HCT116 (cell line): Measurements from ENCODE around the gene CFAP92. TPM values are rescaled to one million over a fixed set of nuclear protein-coding genes. Genes with fewer than 3 reads are reported as not detected.

Experiments used
- ATAC-seq: fragments of 200-7000 bp; cut with Tn5 transposase; 2 replicates; pipeline ENCODE4 v1.9.1; 2020; ENCODE audit warnings: mild to moderate bottlenecking, moderate library complexity
- BruUV-seq: library from RNA; stranded (reverse); fragments of 400-500 nt; replicated peaks from 2 replicates; lab custom pipeline; 2021; lab: Mats Ljungman, UMichigan
- CTCF ChIA-PET: fragments of 300-600 bp; sonication (Branson Sonifier 250); formaldehyde crosslinking; loops from one replicate; lab custom pipeline; 2021; ENCODE audit warnings: antibody characterized with exemption; lab: Charles Lee
- POLR2A ChIA-PET: fragments of 300-600, 350-600 bp; sonication (Branson Sonifier 250); formaldehyde crosslinking; loops from one replicate; lab custom pipeline; 2021; ENCODE audit warnings: antibody characterized with exemption; lab: Charles Lee
- RAD21 ChIA-PET, 2 experiments: fragments of 300-600 bp; sonication (Branson Sonifier 250); formaldehyde crosslinking; loops; one replicate each; lab custom pipeline; 2023; ENCODE audit warnings: low total read pairs in 2 of 2; ENCODE audit not compliant: uncharacterized antibody in 2 of 2, unreplicated experiment in 2 of 2, low non-redundant PET in 1 of 2; lab: Charles Lee
- DNase-seq: peaks from one replicate; pipeline ENCODE4 v3.0.0-alpha.2; 2010; ENCODE audit warnings: low read depth, low spot score
- H2AFZ ChIP-seq: fragments of 200-600 bp; shearing (Covaris generic), sonication (generic); 2 replicates; pipeline ENCODE4 v1.6.1; 2017; ENCODE audit warnings: low read depth, mixed run types, mixed read lengths, antibody characterized with exemption, low read length; ENCODE audit not compliant: poor library complexity, severe bottlenecking
- H3K27ac ChIP-seq: 2 replicates; pipeline ENCODE4 v1.5.1; 2012; ENCODE audit warnings: low read depth, low read length
- H3K27me3 ChIP-seq: fragments of 200-600 bp; sonication (generic); 2 replicates; pipeline ENCODE4 v1.6.1; 2016; ENCODE audit warnings: mixed run types, low read length, mixed read lengths; ENCODE audit not compliant: insufficient read depth
- H3K36me3 ChIP-seq, 2 experiments: fragments of 200-500 bp in 1 of 2; fragments of 200-600 bp in 1 of 2; sonication (Bioruptor generic) in 1 of 2; sonication (generic) in 1 of 2; 2 replicates each; pipeline versions ENCODE4 v1.5.1 to v1.6.1; 2014 to 2016; ENCODE audit warnings: low read length in 2 of 2, inconsistent platforms in 1 of 2, mixed read lengths in 1 of 2, mixed run types in 1 of 2; ENCODE audit not compliant: insufficient read depth in 2 of 2, control insufficient read depth in 1 of 2
- H3K4me1 ChIP-seq, 2 experiments: fragments of 200-600 bp in 1 of 2; sonication (generic) in 1 of 2; 2 replicates each; pipeline versions ENCODE4 v1.5.1 to v1.6.1; 2012 to 2017; ENCODE audit warnings: low read length in 2 of 2, inconsistent platforms in 1 of 2, mild to moderate bottlenecking in 1 of 2, mixed read lengths in 1 of 2, mixed run types in 1 of 2, moderate library complexity in 1 of 2; ENCODE audit not compliant: insufficient read depth in 2 of 2, control insufficient read depth in 1 of 2
- H3K4me2 ChIP-seq: fragments of 200-600 bp; sonication (generic); 2 replicates; pipeline ENCODE4 v1.6.1; 2017; ENCODE audit warnings: mixed run types, low read length, mixed read lengths
- H3K4me3 ChIP-seq, 2 experiments: fragments of 200-600 bp in 1 of 2; sonication (generic) in 1 of 2; replicated peaks in 1 of 2; 2 replicates each; pipeline ENCODE4 v1.5.1; 2011 to 2016; ENCODE audit warnings: low read length in 2 of 2, control low read depth in 1 of 2, low read depth in 1 of 2, mild to moderate bottlenecking in 1 of 2, mixed read lengths in 1 of 2, mixed run types in 1 of 2
- H3K79me2 ChIP-seq: fragments of 200-600 bp; sonication (generic); 2 replicates; pipeline ENCODE4 v1.6.1; 2017; ENCODE audit warnings: mild to moderate bottlenecking, mixed run types, low read length, moderate library complexity, mixed read lengths; ENCODE audit not compliant: insufficient read depth
- H3K9ac ChIP-seq: fragments of 200-600 bp; sonication (generic); 2 replicates; pipeline ENCODE4 v1.6.1; 2016; ENCODE audit warnings: low read length, mixed read lengths
- H3K9me2 ChIP-seq: fragments of 200-600 bp; sonication (generic), shearing (Covaris generic); 2 replicates; pipeline ENCODE4 v1.6.1; 2017; ENCODE audit warnings: mixed run types, mild to moderate bottlenecking, moderate library complexity; ENCODE audit not compliant: insufficient read depth
- H3K9me3 ChIP-seq, 2 experiments: fragments of 200-500 bp in 1 of 2; fragments of 200-600 bp in 1 of 2; sonication (Bioruptor generic) in 1 of 2; sonication (generic) in 1 of 2; 2 replicates each; pipeline ENCODE4 v1.6.1; 2014 to 2017; ENCODE audit warnings: low read length in 2 of 2, mixed read lengths in 2 of 2, inconsistent platforms in 1 of 2, low read depth in 1 of 2, mild to moderate bottlenecking in 1 of 2, mixed run types in 1 of 2, moderate library complexity in 1 of 2; ENCODE audit not compliant: control insufficient read depth in 1 of 2, insufficient read depth in 1 of 2
- H4K20me1 ChIP-seq: fragments of 200-600 bp; sonication (generic), shearing (Covaris generic); 2 replicates; pipeline ENCODE4 v1.6.1; 2017; ENCODE audit warnings: mixed run types, mild to moderate bottlenecking, moderate library complexity; ENCODE audit not compliant: insufficient read depth
- ELF1 ChIP-seq: IDR thresholded peaks from 2 replicates; pipeline ENCODE4 v1.6.1; 2012; ENCODE audit warnings: low read depth, borderline replicate concordance
- EZH2 ChIP-seq: fragments of 200-600 bp; sonication (generic); IDR thresholded peaks from 2 replicates; pipeline ENCODE4 v1.6.1; 2017; ENCODE audit warnings: antibody characterized with exemption, mixed run types
- JUND ChIP-seq: IDR thresholded peaks from 2 replicates; pipeline ENCODE4 v1.6.1; 2012
- ZFX ChIP-seq: fragments of 450-650 bp; IDR thresholded peaks from 2 replicates; pipeline ENCODE4 v1.6.1; 2017
- ZNF274 ChIP-seq: fragments of 200-500 bp; sonication (Bioruptor generic); IDR thresholded peaks from 2 replicates; pipeline ENCODE4 v1.6.1; 2014; ENCODE audit warnings: mild to moderate bottlenecking, low read depth, low read length, inconsistent platforms
- intact Hi-C: fragments of 100-400 bp; cut with micrococcal nuclease; formaldehyde crosslinking; loops from 2 replicates; pipeline ENCODE4 v1.10.0; 2022
- total RNA-seq: library from RNA; stranded (reverse); gene quantifications from one replicate; pipeline ENCODE4 v1.2.1, GENCODE V29; 2021; ENCODE audit not compliant: unreplicated experiment

Gene CFAP92
- total RNA-seq, 1 experiment from 2014 or later = 3.6 TPM

DNA sequence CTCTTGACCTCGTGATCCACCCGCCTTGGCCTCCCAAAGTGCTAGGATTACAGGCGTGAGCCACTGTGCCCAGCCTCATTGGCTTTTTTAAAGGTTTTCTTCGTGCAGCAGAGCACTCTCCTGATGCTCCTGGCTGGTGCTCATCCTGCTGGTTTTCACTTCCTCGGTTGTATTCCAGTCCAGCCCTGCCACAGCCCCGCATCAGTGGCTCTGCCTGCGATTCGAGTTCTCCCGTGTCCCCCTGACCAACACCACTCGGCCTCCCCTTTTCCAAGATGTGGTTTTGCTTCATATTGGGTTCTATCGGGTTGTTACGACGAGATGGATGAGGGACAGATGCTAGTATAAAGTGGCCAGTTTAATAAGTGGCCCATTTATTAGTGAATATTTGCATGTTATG is 35.0 kb upstream of the CFAP92 start:
- peaks cover 6 to 19% of the 10 kb centered on the region in 2 experiments for H3K4me1 ChIP-seq
- no peak overlapping the region for H2AFZ ChIP-seq
- no peak overlapping the region for H3K4me3 ChIP-seq
- ATAC-seq (no peak), DNase-seq (no peak)
- H3K27me3 ChIP-seq = no peaks in the 10 kb centered on the region
- CTCF ChIA-PET = interaction anchor here (1.3 to 1.5 kb wide), 3 partner anchors 13 to 216 kb away, joined by 3 to 7 read pairs (median 4); no protein-coding TSS in a partner anchor
- H3K9me3 ChIP-seq = no peaks in the 10 kb centered on the region
- RAD21 ChIA-PET = no interaction called here
- no peaks in the 10 kb centered on the region for H3K9me2 ChIP-seq
- no peak for TF ChIP-seq JUND
- no peak overlapping the region for H3K27ac ChIP-seq
- intact Hi-C loops = loop anchor here (10.0 kb wide), 1 partner anchor 216 kb away; the partner anchor contains the start of gene COPG1
- no TSS peak for BruUV-seq
- POLR2A ChIA-PET = interaction anchor here (2.1 kb wide), 1 partner anchor 25 kb away, joined by 10 read pairs; no protein-coding TSS in a partner anchor
- H3K4me2 ChIP-seq = no peak overlapping the region
- H3K79me2 ChIP-seq = no peaks in the 10 kb centered on the region
- H4K20me1 ChIP-seq = no peaks in the 10 kb centered on the region
- no peaks in the 10 kb centered on the region for H3K36me3 ChIP-seq
- no peak overlapping the region for H3K9ac ChIP-seq

DNA sequence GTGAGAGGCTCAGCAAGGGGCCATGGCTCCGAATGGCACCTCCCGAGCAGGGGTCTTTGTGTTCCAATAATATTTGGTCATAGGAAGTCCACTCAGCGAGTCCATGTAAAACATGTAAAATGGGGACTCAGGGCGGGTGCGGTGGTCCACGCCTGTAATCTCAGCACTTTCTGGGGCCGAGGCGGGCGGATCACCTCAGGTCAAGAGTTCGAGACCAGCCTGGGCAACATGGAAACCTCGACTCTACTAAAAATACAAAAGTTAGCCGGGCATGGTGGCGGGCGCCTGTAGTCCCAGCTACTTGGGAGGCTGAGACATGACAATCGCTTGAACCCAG is 33.6 kb upstream of the CFAP92 start:
- H3K4me2 ChIP-seq = peak overlapping the region; percentile 97
- BruUV-seq = no TSS peak
- intact Hi-C loops = loop anchor here (10.0 kb wide), 1 partner anchor 217 kb away; the partner anchor contains the start of gene COPG1
- H3K9me2 ChIP-seq = no peaks in the 10 kb centered on the region
- CTCF ChIA-PET = interaction anchor here (1.1 to 3.1 kb wide), 6 partner anchors 9 to 289 kb away, joined by 3 to 25 read pairs (median 6); a partner anchor contains a TSS
- H2AFZ ChIP-seq = peak overlapping the region; percentile 94
- peak overlapping the region; percentile 45 to 64 for H3K4me3 ChIP-seq
- H3K36me3 ChIP-seq = no peaks in the 10 kb centered on the region
- ATAC-seq (no peak; the same call in 1 of the 2 replicates), DNase-seq (no peak)
- POLR2A ChIA-PET = interaction anchor here (0.6 to 2.1 kb wide), 7 partner anchors 11 to 94 kb away, joined by 3 to 10 read pairs (median 5); partner anchors contain the start of gene RAB43
- peak overlapping the region; percentile 30; the same call in 1 of the 2 replicates for H3K27ac ChIP-seq
- H3K79me2 ChIP-seq = no peaks in the 10 kb centered on the region
- peak overlapping the region; percentile 67 for H3K9ac ChIP-seq
- no peak for TF ChIP-seq ZNF274
- TF ChIP-seq EZH2 = no peak
- no peak for TF ChIP-seq ELF1
- TF ChIP-seq ZFX = no peak
- H3K27me3 ChIP-seq = no peaks in the 10 kb centered on the region
- no peaks in the 10 kb centered on the region for H4K20me1 ChIP-seq
- RAD21 ChIA-PET = no interaction called here
- no peaks in the 10 kb centered on the region for H3K9me3 ChIP-seq
- H3K4me1 ChIP-seq = peaks cover 6 to 19% of the 10 kb centered on the region in 2 experiments
